ENCODE data around the gene ANKS1B.

ANKS1B gene

GRCh38 chr12:99059824-99060511 is 924.8 kb downstream of the ANKS1B start:
- Mint-ChIP-seq H3K27ac (no peak overlapping the region), H3K36me3 (ENCODE audit: low read depth) (no peaks in the 10 kb centered on the region)

GRCh38 chr12:99057670-99058069 is 927.1 kb downstream of the ANKS1B start:
- Mint-ChIP-seq H3K36me3 (ENCODE audit: low read depth) (no peaks in the 10 kb centered on the region), H3K4me1 (ENCODE audit: low read depth) (peaks cover 9% of the 10 kb centered on the region), H3K9me3 (peaks cover 9% of the 10 kb centered on the region), H3K27ac (no peak overlapping the region), H3K27me3 (peaks cover 2% of the 10 kb centered on the region), H3K4me3 (no peak overlapping the region)
- intact Hi-C loops (cut with micrococcal nuclease) = no loop called here

More at GRCh38 chr12:99059824-99060511, 924.8 kb downstream of the ANKS1B start:
- Mint-ChIP-seq H3K4me1 (ENCODE audit: low read depth) (peaks cover 9% of the 10 kb centered on the region), H3K9me3 (peaks cover 9% of the 10 kb centered on the region), H3K27me3 (peaks cover 2% of the 10 kb centered on the region), H3K4me3 (no peak overlapping the region)
- intact Hi-C loops (cut with micrococcal nuclease) = no loop called here

- Mint-ChIP-seq H3K9me3 (peaks cover 9% of the 10 kb centered on the region), H3K4me1 (ENCODE audit: low read depth) (peaks cover 9% of the 10 kb centered on the region), H3K36me3 (ENCODE audit: low read depth) (no peaks in the 10 kb centered on the region), H3K4me3 (no peak overlapping the region), H3K27me3 (peaks cover 2% of the 10 kb centered on the region), H3K27ac (no peak overlapping the region)
- intact Hi-C loops (cut with micrococcal nuclease) = no loop called here
These were observed 928.5 kb downstream of the ANKS1B start for GRCh38 chr12:99056186-99056585.

GRCh38 chr12:99055299-99055698 is 929.4 kb downstream of the ANKS1B start:
- peaks cover 9% of the 10 kb centered on the region for H3K9me3 Mint-ChIP-seq
- H3K27ac Mint-ChIP-seq = no peak overlapping the region
- H3K36me3 Mint-ChIP-seq (ENCODE audit: low read depth) = no peaks in the 10 kb centered on the region
- peaks cover 2% of the 10 kb centered on the region for H3K27me3 Mint-ChIP-seq
- intact Hi-C loops (cut with micrococcal nuclease) = no loop called here
- H3K4me1 Mint-ChIP-seq (ENCODE audit: low read depth) = peaks cover 9% of the 10 kb centered on the region
- H3K4me3 Mint-ChIP-seq = no peak overlapping the region

GRCh38 chr12:99054601-99055128 is 930.1 kb downstream of the ANKS1B start:
- no peaks in the 10 kb centered on the region for H3K36me3 Mint-ChIP-seq (ENCODE audit: low read depth)
- H3K4me1 Mint-ChIP-seq (ENCODE audit: low read depth) = peaks cover 13% of the 10 kb centered on the region
- no peak overlapping the region for H3K4me3 Mint-ChIP-seq
- peaks cover 9% of the 10 kb centered on the region for H3K9me3 Mint-ChIP-seq
- intact Hi-C loops (cut with micrococcal nuclease) = no loop called here
- H3K27ac Mint-ChIP-seq = no peak overlapping the region
- no peaks in the 10 kb centered on the region for H3K27me3 Mint-ChIP-seq

GRCh38 chr12:99053616-99054362 is 930.9 kb downstream of the ANKS1B start:
- H3K9me3 Mint-ChIP-seq = peaks cover 9% of the 10 kb centered on the region
- H3K4me3 Mint-ChIP-seq = no peak overlapping the region
- no peak overlapping the region for H3K27ac Mint-ChIP-seq
- H3K27me3 Mint-ChIP-seq = no peaks in the 10 kb centered on the region
- intact Hi-C loops (cut with micrococcal nuclease) = no loop called here
- H3K4me1 Mint-ChIP-seq (ENCODE audit: low read depth) = peaks cover 16% of the 10 kb centered on the region
- no peaks in the 10 kb centered on the region for H3K36me3 Mint-ChIP-seq (ENCODE audit: low read depth)

GRCh38 chr12:99049774-99050173 is 935.0 kb downstream of the ANKS1B start:
- Mint-ChIP-seq H3K36me3 (ENCODE audit: low read depth) (no peaks in the 10 kb centered on the region), H3K4me3 (no peak overlapping the region), H3K27me3 (peaks cover 1% of the 10 kb centered on the region), H3K27ac (no peak overlapping the region), H3K4me1 (ENCODE audit: low read depth) (peaks cover 6% of the 10 kb centered on the region), H3K9me3 (peaks cover 9% of the 10 kb centered on the region)
- intact Hi-C loops (cut with micrococcal nuclease) = no loop called here

GRCh38 chr12:99045158-99045557 is 939.6 kb downstream of the ANKS1B start:
- Mint-ChIP-seq H3K4me3 (no peak overlapping the region), H3K27me3 (peaks cover 4% of the 10 kb centered on the region), H3K9me3 (peaks cover 9% of the 10 kb centered on the region), H3K27ac (no peak overlapping the region), H3K4me1 (ENCODE audit: low read depth) (peaks cover 6% of the 10 kb centered on the region), H3K36me3 (ENCODE audit: low read depth) (no peaks in the 10 kb centered on the region)
- intact Hi-C loops (cut with micrococcal nuclease) = no loop called here

GRCh38 chr12:99043319-99043914 is 941.3 kb downstream of the ANKS1B start:
- no peak overlapping the region for H3K4me3 Mint-ChIP-seq
- no peaks in the 10 kb centered on the region for H3K36me3 Mint-ChIP-seq (ENCODE audit: low read depth)
- H3K27me3 Mint-ChIP-seq = peaks cover 4% of the 10 kb centered on the region
- H3K4me1 Mint-ChIP-seq (ENCODE audit: low read depth) = no peaks in the 10 kb centered on the region
- intact Hi-C loops (cut with micrococcal nuclease) = loop anchor here (1.0 to 2.0 kb wide), 3 partner anchors 131 to 723 kb away; no protein-coding TSS in a partner anchor
- peaks cover 9% of the 10 kb centered on the region for H3K9me3 Mint-ChIP-seq
- no peak overlapping the region for H3K27ac Mint-ChIP-seq

- no peaks in the 10 kb centered on the region for H3K4me1 Mint-ChIP-seq (ENCODE audit: low read depth)
- H3K27me3 Mint-ChIP-seq = peaks cover 4% of the 10 kb centered on the region
- intact Hi-C loops (cut with micrococcal nuclease) = loop anchor here (2.0 kb wide), 1 partner anchor 725 kb away; no protein-coding TSS in a partner anchor
- H3K27ac Mint-ChIP-seq = no peak overlapping the region
- peaks cover 3% of the 10 kb centered on the region for H3K9me3 Mint-ChIP-seq
- H3K36me3 Mint-ChIP-seq (ENCODE audit: low read depth) = no peaks in the 10 kb centered on the region
- H3K4me3 Mint-ChIP-seq = no peak overlapping the region
These were observed 942.5 kb downstream of the ANKS1B start for GRCh38 chr12:99042226-99042625.

- Mint-ChIP-seq H3K4me3 (no peak overlapping the region), H3K4me1 (ENCODE audit: low read depth) (no peaks in the 10 kb centered on the region), H3K27ac (no peak overlapping the region), H3K9me3 (no peaks in the 10 kb centered on the region), H3K36me3 (ENCODE audit: low read depth) (no peaks in the 10 kb centered on the region), H3K27me3 (peaks cover 3% of the 10 kb centered on the region)
- intact Hi-C loops (cut with micrococcal nuclease) = no loop called here
These were observed 945.2 kb downstream of the ANKS1B start for GRCh38 chr12:99039367-99040120.

GRCh38 chr12:99036566-99036965 is 948.2 kb downstream of the ANKS1B start:
- no peak overlapping the region for H3K4me3 Mint-ChIP-seq
- H3K27ac Mint-ChIP-seq = no peak overlapping the region
- H3K4me1 Mint-ChIP-seq (ENCODE audit: low read depth) = no peaks in the 10 kb centered on the region
- no peaks in the 10 kb centered on the region for H3K27me3 Mint-ChIP-seq
- intact Hi-C loops (cut with micrococcal nuclease) = no loop called here
- no peaks in the 10 kb centered on the region for H3K36me3 Mint-ChIP-seq (ENCODE audit: low read depth)
- no peaks in the 10 kb centered on the region for H3K9me3 Mint-ChIP-seq

GRCh38 chr12:99035803-99036202 is 948.9 kb downstream of the ANKS1B start:
- intact Hi-C loops (cut with micrococcal nuclease) = no loop called here
- Mint-ChIP-seq H3K4me1 (ENCODE audit: low read depth) (no peaks in the 10 kb centered on the region), H3K27me3 (no peaks in the 10 kb centered on the region), H3K9me3 (no peaks in the 10 kb centered on the region), H3K27ac (no peak overlapping the region), H3K36me3 (ENCODE audit: low read depth) (no peaks in the 10 kb centered on the region), H3K4me3 (no peak overlapping the region)

All from dendritic cell treated with granulocyte-macrophage colony-stimulating factor and Interleukin-4, amounts not matched to agents 40 ng/mL and 50 ng/mL, for 4 days (primary cell).